RWPE1 (cell line): ENCODE measurements around the gene KIF15.

Experiments
- CTCF ChIA-PET: fragments of 350-600 bp; sonication (Branson Sonifier 250); formaldehyde crosslinking; extraction: SDS; loops from one replicate; lab custom pipeline; 2021; lab: Yijun Ruan, JAX
- POLR2A ChIA-PET: fragments of 400-600 bp; formaldehyde crosslinking; extraction: SDS; loops from one replicate; lab custom pipeline; 2020; ENCODE audit warnings: antibody characterized with exemption; ENCODE audit not compliant: low non-redundant PET; lab: Yijun Ruan, JAX
- DNase-seq: peaks from one replicate; pipeline ENCODE4 v3.0.0; 2012; ENCODE audit warnings: low spot score
- H3K27ac ChIP-seq: fragments of 450-650 bp; 2 replicates; pipeline ENCODE4 v1.5.1; 2017
- CTCF ChIP-seq: fragments of 450-650 bp; conservative IDR thresholded peaks from 2 replicates; pipeline ENCODE4 v1.5.1; 2017; ENCODE audit warnings: low read depth, mild to moderate bottlenecking

Gene KIF15

DNA sequence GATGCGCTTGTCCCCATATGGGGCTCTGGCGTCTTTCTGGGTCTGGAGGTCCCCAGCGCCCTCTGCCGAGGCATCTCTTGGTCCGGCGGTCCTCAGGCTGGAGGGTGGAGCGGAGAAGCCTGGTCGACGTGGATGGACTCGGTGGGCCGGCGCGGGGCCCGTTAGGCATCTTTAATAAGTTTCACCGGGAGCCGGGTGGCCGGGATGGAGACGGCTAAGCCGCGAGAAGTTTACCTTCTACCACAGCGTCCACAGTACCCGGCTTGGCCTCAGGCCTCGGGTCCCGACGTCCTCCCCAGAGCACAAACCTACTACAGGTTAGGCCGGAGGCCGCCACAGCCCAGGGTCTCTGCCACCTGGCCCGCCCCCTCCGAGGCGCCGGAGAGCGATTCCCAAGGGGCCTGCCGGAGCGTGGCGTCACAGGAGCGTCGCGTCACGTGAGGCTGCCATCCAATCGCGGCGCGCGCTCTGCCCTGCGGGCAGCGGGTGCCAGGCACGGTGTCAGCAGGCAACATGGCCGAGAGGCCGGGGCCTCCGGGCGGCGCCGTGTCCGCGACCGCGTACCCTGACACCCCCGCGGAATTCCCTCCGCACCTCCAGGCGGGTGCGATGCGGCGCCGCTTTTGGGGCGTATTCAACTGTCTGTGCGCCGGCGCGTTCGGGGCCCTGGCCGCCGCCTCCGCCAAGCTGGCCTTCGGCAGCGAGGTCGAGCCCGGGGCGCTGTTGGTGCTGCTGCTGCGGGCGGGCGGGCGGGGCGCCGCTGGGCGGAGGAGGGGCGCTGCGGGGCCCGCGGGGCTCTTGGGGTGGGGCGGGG lies 100.0 kb downstream of the KIF15 start, which contains the start of gene TMEM42:
TSS of gene TMEM42 (plus strand) at position 501 of the 814 bp plus-strand sequence. CDS start at position 514, 13 bp downstream.
- POLR2A ChIA-PET: no interaction called here
- no peak for TF ChIP-seq CTCF
- peak; percentile 81 for DNase-seq
- CTCF ChIA-PET: interaction anchor here (0.9 kb wide), 1 partner anchor 36 kb away, joined by 3 read pairs; no protein-coding TSS in a partner anchor
- H3K27ac ChIP-seq: peak within 1 kb of the TSS; percentile 86

DNA sequence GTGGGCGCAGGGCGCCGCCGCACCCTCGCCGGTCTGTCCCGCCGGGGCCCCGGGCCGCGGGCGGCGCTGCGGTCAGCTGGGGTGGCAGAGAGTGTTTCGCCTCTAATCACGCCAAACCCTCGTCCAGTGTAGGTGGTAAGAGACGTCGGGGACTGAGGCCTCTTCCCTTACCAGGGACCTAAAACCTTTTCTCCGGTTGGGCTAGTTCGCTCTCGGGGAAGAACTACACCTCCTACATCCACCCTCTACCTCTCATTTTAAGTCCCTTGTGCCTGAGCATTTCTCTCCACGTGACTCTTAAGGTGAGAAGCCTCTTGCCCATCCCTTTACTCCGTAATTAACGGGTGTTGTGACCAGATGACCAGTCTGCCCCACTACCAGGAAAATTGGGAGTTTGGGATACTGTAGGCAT lies 100.6 kb downstream of the KIF15 start:
- TF ChIP-seq CTCF: no peak
- DNase-seq: peak; percentile 12
- ChIA-PET CTCF (interaction anchor here (0.5 kb wide), 1 partner anchor 407 kb away, joined by 3 read pairs; no protein-coding TSS in a partner anchor), POLR2A (no interaction called here)
- H3K27ac ChIP-seq: peak overlapping the region; percentile 86

GRCh38 chr3:44865272-44866035 lies 103.9 kb downstream of the KIF15 start:
- no peak for TF ChIP-seq CTCF
- POLR2A ChIA-PET: no interaction called here
- DNase-seq: no peak
- H3K27ac ChIP-seq: peak overlapping the region; percentile 4; the same call in 1 of the 2 replicates
- CTCF ChIA-PET: interaction anchor here (0.5 kb wide), 1 partner anchor 646 kb away, joined by 3 read pairs; no protein-coding TSS in a partner anchor

DNA sequence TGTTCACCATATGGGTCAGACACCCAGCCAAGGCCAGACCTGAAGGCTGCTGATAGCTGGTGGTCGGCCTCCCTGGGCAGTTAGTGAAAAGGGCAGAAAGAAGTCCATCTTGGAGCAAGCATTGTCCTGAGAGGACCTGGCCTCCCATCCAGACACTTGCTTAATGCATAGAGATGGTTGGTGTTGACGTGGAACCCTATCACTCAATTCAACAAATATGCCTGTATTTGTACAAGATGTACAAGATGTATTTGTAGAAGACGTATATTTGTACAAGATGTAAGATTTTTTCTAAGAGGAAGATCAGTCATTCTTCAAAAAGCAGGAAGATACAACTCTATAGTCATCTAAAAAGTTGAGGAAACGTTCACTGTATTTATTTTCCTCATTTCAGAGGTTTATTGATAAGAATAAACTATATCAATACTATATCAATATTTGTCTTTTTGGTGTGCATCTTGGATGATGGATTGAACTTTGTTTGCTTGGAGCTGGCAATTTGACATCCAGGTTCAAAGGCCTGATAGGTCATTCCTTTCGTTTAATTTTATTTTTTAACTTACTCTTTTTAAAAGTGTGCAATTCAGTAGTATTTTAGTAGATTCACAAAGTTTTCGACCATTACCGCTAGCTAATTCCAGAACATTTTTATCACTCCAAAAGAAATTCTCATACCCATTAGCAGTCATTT lies 106.0 kb downstream of the KIF15 start:
- CTCF ChIA-PET: no interaction called here
- no peak for DNase-seq
- POLR2A ChIA-PET: no interaction called here
- peak overlapping the region; percentile 30 for H3K27ac ChIP-seq
- no peak for TF ChIP-seq CTCF

DNA sequence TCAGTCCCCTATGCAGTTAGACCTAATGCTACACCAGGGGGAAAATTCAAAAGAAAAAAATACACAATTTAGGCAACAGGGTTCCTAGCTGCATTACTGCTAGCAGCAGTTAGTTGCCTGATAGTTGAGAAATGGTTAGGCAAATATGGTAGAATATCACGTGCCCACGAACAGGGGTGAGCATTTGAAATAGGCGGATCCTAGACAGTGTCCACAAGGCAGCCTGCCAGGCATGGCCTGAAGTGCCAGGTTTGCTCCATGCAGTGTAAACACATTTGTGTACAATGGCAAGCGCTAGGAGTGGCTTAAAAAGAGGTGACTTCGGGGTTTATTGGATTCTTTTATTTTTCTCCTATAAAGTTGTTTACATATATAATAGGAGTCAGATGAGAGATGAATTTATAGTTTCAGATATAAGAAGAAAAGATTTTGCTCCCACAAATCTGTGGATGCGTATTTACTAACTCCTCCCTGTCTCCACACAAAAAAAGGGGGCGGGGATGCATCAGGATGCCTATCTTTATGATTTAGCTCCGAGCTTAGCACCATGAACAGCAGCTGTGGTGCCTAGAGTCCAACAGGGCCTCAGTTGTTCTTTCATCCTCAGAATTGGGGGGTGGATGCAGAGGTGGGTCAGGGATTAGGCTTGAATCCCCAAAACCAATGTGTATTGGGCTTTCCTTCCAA lies 108.9 kb downstream of the KIF15 start:
- no peak for TF ChIP-seq CTCF
- ChIA-PET POLR2A (no interaction called here), CTCF (no interaction called here)
- H3K27ac ChIP-seq: no peak overlapping the region
- no peak for DNase-seq
